Retinal pigment epithelial cell (primary cell): ENCODE data around the gene TEDC2.
"Not testable (repeated sequence)": the region's sequence is repeated elsewhere in the genome, so short reads cannot be mapped to it uniquely, and the experiment has no call there.

Experiments
- DNase-seq: peaks from one replicate; pipeline ENCODE4 v3.0.0-alpha.2; 2010; ENCODE audit warnings: low read depth
- H3K4me3 ChIP-seq: 2 replicates; pipeline ENCODE4 v1.5.1; 2011; ENCODE audit warnings: mild to moderate bottlenecking, low read length, control low read depth, moderate library complexity
- CTCF ChIP-seq: conservative IDR thresholded peaks from 2 replicates; pipeline ENCODE4 v1.5.1; 2011; ENCODE audit warnings: low read depth, low read length, control low read depth, inconsistent platforms

The TEDC2 gene

GRCh38 chr16:2439598-2439997 lies 20.3 kb upstream of the TEDC2 start:
- no peak for DNase-seq
- no peak for TF ChIP-seq CTCF
- H3K4me3 ChIP-seq: no peak overlapping the region

GRCh38 chr16:2441143-2441804 lies 18.6 kb upstream of the TEDC2 start:
- DNase-seq, H3K4me3 ChIP-seq: not testable (repeated sequence)

GRCh38 chr16:2443555-2443954 lies 16.4 kb upstream of the TEDC2 start:
- no peak for TF ChIP-seq CTCF
- no peak overlapping the region for H3K4me3 ChIP-seq
- DNase-seq: no peak

GRCh38 chr16:2447920-2448583 lies 11.9 kb upstream of the TEDC2 start:
- DNase-seq: no peak
- no peak overlapping the region for H3K4me3 ChIP-seq
- no peak for TF ChIP-seq CTCF

GRCh38 chr16:2449118-2449517 lies 10.8 kb upstream of the TEDC2 start:
- no peak for TF ChIP-seq CTCF
- no peak overlapping the region for H3K4me3 ChIP-seq
- DNase-seq: no peak

- no peak for DNase-seq
- TF ChIP-seq CTCF: no peak
- no peak overlapping the region for H3K4me3 ChIP-seq
These were observed 9.4 kb upstream of the TEDC2 start for GRCh38 chr16:2450535-2450934.

GRCh38 chr16:2450975-2451381 lies 8.9 kb upstream of the TEDC2 start:
- TF ChIP-seq CTCF: no peak
- no peak for DNase-seq
- no peak overlapping the region for H3K4me3 ChIP-seq
